ENCODE results near the gene SLC7A10. TPM values are rescaled to one million over a fixed set of nuclear protein-coding genes. Genes with fewer than 3 reads are reported as not detected.

Gene SLC7A10
- total RNA-seq, 1 experiment from 2014 or later: not detected

- H3K4me3 ChIP-seq: no peak overlapping the region
- no peak for DNase-seq
- no peaks in the 10 kb centered on the region for H3K36me3 ChIP-seq
- no peaks in the 10 kb centered on the region for H3K27me3 ChIP-seq
- peaks cover 13% of the 10 kb centered on the region for H3K9me3 ChIP-seq
These were observed 62.2 kb downstream of the SLC7A10 start for GRCh38 chr19:33163481-33163880.

GRCh38 chr19:33161201-33161600 lies 64.4 kb downstream of the SLC7A10 start:
- no peak overlapping the region for H3K4me3 ChIP-seq
- no peaks in the 10 kb centered on the region for H3K36me3 ChIP-seq
- DNase-seq: no peak
- H3K9me3 ChIP-seq: no peaks in the 10 kb centered on the region
- no peaks in the 10 kb centered on the region for H3K27me3 ChIP-seq

GRCh38 chr19:33159893-33160292 lies 65.8 kb downstream of the SLC7A10 start:
- no peaks in the 10 kb centered on the region for H3K36me3 ChIP-seq
- no peaks in the 10 kb centered on the region for H3K9me3 ChIP-seq
- no peaks in the 10 kb centered on the region for H3K27me3 ChIP-seq
- H3K4me3 ChIP-seq: no peak overlapping the region
- DNase-seq: no peak

DNA sequence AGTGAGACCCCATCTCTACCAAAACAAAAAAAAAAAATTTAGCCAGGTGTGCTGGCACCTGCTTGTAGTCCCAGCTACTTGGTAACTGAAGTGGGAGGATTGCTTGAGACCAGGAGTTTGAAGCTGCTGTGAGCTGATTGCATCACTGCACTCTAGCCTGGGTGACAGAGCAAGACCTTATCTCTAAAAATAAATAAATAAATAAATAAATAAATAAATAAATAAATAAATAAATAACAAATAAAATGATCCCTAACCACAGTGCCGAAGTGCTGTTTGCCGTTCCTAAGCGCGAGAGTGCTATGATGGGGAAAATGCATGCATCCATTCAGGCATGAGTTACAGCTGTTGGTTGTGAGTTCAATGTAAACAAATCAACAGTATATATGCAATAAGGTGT lies 66.5 kb downstream of the SLC7A10 start:
- H3K9me3 ChIP-seq: no peaks in the 10 kb centered on the region
- no peak for DNase-seq

More for the DNA sequence above, 66.5 kb downstream of the SLC7A10 start:
- Histone ChIP-seq H3K4me3 (no peak overlapping the region), H3K36me3 (no peaks in the 10 kb centered on the region), H3K27me3 (no peaks in the 10 kb centered on the region)

Other genes with a start within 250 kb of the SLC7A10 start
- gene RHPN2, start 161.0 kb downstream of the SLC7A10 start, total RNA-seq (2014; rRNA removed; shearing (Covaris generic); ENCODE audit: low replicate concordance): 8.9 and 18.6 TPM in 2 replicates
- 6.4 and 6.5 TPM in 2 replicates for gene GPATCH1, start 144.7 kb downstream of the SLC7A10 start, total RNA-seq (2014; rRNA removed; shearing (Covaris generic); ENCODE audit: low replicate concordance)
- gene WDR88, start 93.7 kb downstream of the SLC7A10 start, total RNA-seq (2014; rRNA removed; shearing (Covaris generic); ENCODE audit: low replicate concordance): not detected in 2 replicates
- gene LRP3, start 31.5 kb downstream of the SLC7A10 start, total RNA-seq (2014; rRNA removed; shearing (Covaris generic); ENCODE audit: low replicate concordance): 68.8 and 98.8 TPM in 2 replicates
- 4.2 and 4.5 TPM in 2 replicates for gene CEBPA, start 76.7 kb upstream of the SLC7A10 start, total RNA-seq (2014; rRNA removed; shearing (Covaris generic); ENCODE audit: low replicate concordance)
- gene CEBPG, start 147.9 kb upstream of the SLC7A10 start, total RNA-seq (2014; rRNA removed; shearing (Covaris generic); ENCODE audit: low replicate concordance): 21.2 and 42.1 TPM in 2 replicates